DOHH2 (cell line): ENCODE data around the gene ADAMTS13.

Experiments
- H3F3A ChIP-seq: fragments of 200-600 bp; sonication (generic), shearing (Covaris generic); 2 replicates; pipeline ENCODE4 v1.6.0; 2016; ENCODE audit warnings: antibody characterized with exemption, mild to moderate bottlenecking; ENCODE audit not compliant: control insufficient read depth, insufficient read depth
- H3K27ac ChIP-seq: fragments of 200-600 bp; sonication (generic); 2 replicates; pipeline ENCODE4 v1.5.1; 2014; ENCODE audit warnings: low read depth, mild to moderate bottlenecking, low read length, moderate library complexity
- H3K27me3 ChIP-seq: fragments of 200-600 bp; sonication (generic); 2 replicates; pipeline ENCODE4 v1.6.1; 2014; ENCODE audit warnings: mild to moderate bottlenecking, low read length, mixed read lengths; ENCODE audit not compliant: control insufficient read depth
- H3K36me3 ChIP-seq: fragments of 200-600 bp; sonication (generic); 2 replicates; pipeline ENCODE4 v1.6.1; 2014; ENCODE audit warnings: mild to moderate bottlenecking, low read length, moderate library complexity, mixed read lengths; ENCODE audit not compliant: control insufficient read depth
- H3K4me1 ChIP-seq: fragments of 200-600 bp; sonication (generic); 2 replicates; pipeline ENCODE4 v1.6.1; 2014; ENCODE audit warnings: mild to moderate bottlenecking, low read length, mixed read lengths; ENCODE audit not compliant: control insufficient read depth
- H3K4me2 ChIP-seq: fragments of 200-600 bp; sonication (generic); 2 replicates; pipeline ENCODE4 v1.6.0; 2014; ENCODE audit warnings: mild to moderate bottlenecking, low read length, moderate library complexity
- H3K4me3 ChIP-seq: fragments of 200-600 bp; sonication (generic); 2 replicates; pipeline ENCODE4 v1.5.1; 2014; ENCODE audit warnings: mild to moderate bottlenecking, low read length, mixed read lengths
- H3K79me2 ChIP-seq: fragments of 200-600 bp; sonication (generic); 2 replicates; pipeline ENCODE4 v1.6.1; 2014; ENCODE audit warnings: mild to moderate bottlenecking, low read length, mixed read lengths; ENCODE audit not compliant: control insufficient read depth
- H3K9me2 ChIP-seq: fragments of 200-600 bp; sonication (generic); replicated peaks from 2 replicates; pipeline ENCODE4 v1.6.1; 2014; ENCODE audit warnings: mild to moderate bottlenecking, low read length, mixed read lengths; ENCODE audit not compliant: control insufficient read depth
- H3K9me3 ChIP-seq: fragments of 200-600 bp; sonication (generic); 2 replicates; pipeline ENCODE4 v1.6.1; 2014; ENCODE audit warnings: antibody characterized with exemption, low read length, mixed read lengths; ENCODE audit not compliant: control insufficient read depth, insufficient read depth
- H4K20me1 ChIP-seq: fragments of 200-600 bp; sonication (generic); 2 replicates; pipeline ENCODE4 v1.6.0; 2014; ENCODE audit warnings: low read depth, mild to moderate bottlenecking, antibody characterized with exemption, low read length, moderate library complexity; ENCODE audit not compliant: control insufficient read depth, insufficient read depth
- CTCF ChIP-seq: fragments of 200-600 bp; sonication (generic); IDR thresholded peaks from one replicate; pipeline ENCODE4 v1.5.1; 2014; ENCODE audit warnings: antibody characterized with exemption, mild to moderate bottlenecking, low read depth, low read length; ENCODE audit not compliant: poor library complexity, severe bottlenecking
- EZH2phosphoT487 ChIP-seq: fragments of 200-600 bp; sonication (generic); IDR thresholded peaks from 2 replicates; pipeline ENCODE4 v1.6.1; 2017; ENCODE audit warnings: borderline replicate concordance, mild to moderate bottlenecking, antibody characterized with exemption, low read length, moderate library complexity, mixed read lengths

ADAMTS13 gene

GRCh38 chr9:133489253-133490190 lies 67.4 kb downstream of the ADAMTS13 start:
- TF ChIP-seq EZH2phosphoT487 (no peak), CTCF (no peak)
- Histone ChIP-seq H3K27me3 (peaks cover 8% of the 10 kb centered on the region; the same call in 1 of the 2 replicates), H3K4me1 (peaks cover 7% of the 10 kb centered on the region)

GRCh38 chr9:133490201-133490681 lies 68.1 kb downstream of the ADAMTS13 start:
- no peaks in the 10 kb centered on the region for H3K9me2 ChIP-seq
- peaks cover 7% of the 10 kb centered on the region; the same call in 1 of the 2 replicates for H3K27me3 ChIP-seq
- no peak for TF ChIP-seq EZH2phosphoT487
- no peak for TF ChIP-seq CTCF

More at GRCh38 chr9:133489253-133490190, 67.4 kb downstream of the ADAMTS13 start:
- H3K27ac ChIP-seq, result no peak overlapping the region
- no peaks in the 10 kb centered on the region for H3F3A ChIP-seq
- H4K20me1 ChIP-seq, result no peaks in the 10 kb centered on the region
- H3K4me3 ChIP-seq, result no peak overlapping the region
- no peaks in the 10 kb centered on the region for H3K9me2 ChIP-seq
- H3K79me2 ChIP-seq, result no peaks in the 10 kb centered on the region
- no peaks in the 10 kb centered on the region for H3K9me3 ChIP-seq
- no peaks in the 10 kb centered on the region for H3K36me3 ChIP-seq
- no peak overlapping the region for H3K4me2 ChIP-seq

GRCh38 chr9:133490865-133491655 lies 68.9 kb downstream of the ADAMTS13 start:
- H3K27me3 ChIP-seq, result peaks cover 7% of the 10 kb centered on the region; the same call in 1 of the 2 replicates
- H4K20me1 ChIP-seq, result no peaks in the 10 kb centered on the region
- H3K4me1 ChIP-seq, result peaks cover 3% of the 10 kb centered on the region
- H3K27ac ChIP-seq, result no peak overlapping the region
- H3K4me2 ChIP-seq, result no peak overlapping the region
- no peaks in the 10 kb centered on the region for H3K79me2 ChIP-seq
- H3F3A ChIP-seq, result no peaks in the 10 kb centered on the region
- no peaks in the 10 kb centered on the region for H3K9me2 ChIP-seq
- H3K4me3 ChIP-seq, result no peak overlapping the region
- H3K36me3 ChIP-seq, result no peaks in the 10 kb centered on the region
- H3K9me3 ChIP-seq, result no peaks in the 10 kb centered on the region
- TF ChIP-seq CTCF, result no peak
- TF ChIP-seq EZH2phosphoT487, result no peak

More at GRCh38 chr9:133490201-133490681, 68.1 kb downstream of the ADAMTS13 start:
- no peak overlapping the region for H3K27ac ChIP-seq
- H3K9me3 ChIP-seq, result no peaks in the 10 kb centered on the region
- H4K20me1 ChIP-seq, result no peaks in the 10 kb centered on the region
- no peak overlapping the region for H3K4me3 ChIP-seq
- H3K36me3 ChIP-seq, result no peaks in the 10 kb centered on the region
- peaks cover 7% of the 10 kb centered on the region for H3K4me1 ChIP-seq
- H3K4me2 ChIP-seq, result no peak overlapping the region
- no peaks in the 10 kb centered on the region for H3F3A ChIP-seq
- H3K79me2 ChIP-seq, result no peaks in the 10 kb centered on the region
